Caco-2 (cell line): Measurements from ENCODE around the gene PSMD13. TPM values are rescaled to one million over a fixed set of nuclear protein-coding genes. Genes with fewer than 3 reads are reported as not detected.

ENCODE experiments used
- BruUV-seq: library from RNA; stranded (reverse); fragments of 400-500 nt; replicated peaks from 2 replicates; lab custom pipeline; 2021; lab: Mats Ljungman, UMichigan
- CTCF ChIA-PET: fragments of 300-600 bp; sonication (Branson Sonifier 250); formaldehyde crosslinking; loops from one replicate; lab custom pipeline; 2022; ENCODE audit warnings: antibody characterized with exemption; lab: Charles Lee
- POLR2A ChIA-PET: fragments of 300-600 bp; sonication (Branson Sonifier 250); formaldehyde crosslinking; loops from one replicate; lab custom pipeline; 2022; ENCODE audit warnings: antibody characterized with exemption; lab: Charles Lee
- DNase-seq, 2 experiments: peaks; one replicate each; pipeline versions ENCODE4 v3.0.0 to v3.0.0-alpha.2; 2020 to 2022
- H3K27me3 ChIP-seq: replicated peaks from 2 replicates; pipeline ENCODE4 v1.6.0; 2011; ENCODE audit warnings: low read length; ENCODE audit not compliant: control insufficient read depth, insufficient read depth
- H3K36me3 ChIP-seq: 2 replicates; pipeline ENCODE4 v1.5.1; 2011; ENCODE audit warnings: low read length; ENCODE audit not compliant: control insufficient read depth, insufficient read depth
- H3K4me1 ChIP-seq: fragments of 250-450 bp; sonication (Bioruptor Pico); 2 replicates; pipeline ENCODE4 v1.5.1; 2020; ENCODE audit warnings: mild to moderate bottlenecking
- H3K4me3 ChIP-seq: 2 replicates; pipeline ENCODE4 v1.5.1; 2011; ENCODE audit warnings: low read depth, mild to moderate bottlenecking, control low read depth, low read length
- H3K9me3 ChIP-seq: fragments of 250-450 bp; sonication (Bioruptor Pico); 2 replicates; pipeline ENCODE4 v1.5.1; 2020; ENCODE audit warnings: mild to moderate bottlenecking, moderate library complexity
- H3K27ac Mint-ChIP-seq: one replicate; pipeline ENCODE4 v1.8.0; 2022; ENCODE audit warnings: mixed read lengths; ENCODE audit not compliant: unreplicated experiment
- H3K27me3 Mint-ChIP-seq: one replicate; pipeline ENCODE4 v1.8.0; 2022; ENCODE audit warnings: mixed read lengths; ENCODE audit not compliant: insufficient read depth, unreplicated experiment
- H3K36me3 Mint-ChIP-seq: one replicate; pipeline ENCODE4 v1.8.0; 2022; ENCODE audit warnings: mild to moderate bottlenecking, mixed read lengths; ENCODE audit not compliant: insufficient read depth, unreplicated experiment
- H3K4me1 Mint-ChIP-seq: one replicate; pipeline ENCODE4 v1.8.0; 2022; ENCODE audit warnings: low read depth, mixed read lengths; ENCODE audit not compliant: unreplicated experiment
- H3K4me3 Mint-ChIP-seq: one replicate; pipeline ENCODE4 v1.8.0; 2022; ENCODE audit warnings: mild to moderate bottlenecking, moderate library complexity, mixed read lengths; ENCODE audit not compliant: unreplicated experiment
- H3K9me3 Mint-ChIP-seq: one replicate; pipeline ENCODE4 v1.8.0; 2022; ENCODE audit warnings: mixed read lengths; ENCODE audit not compliant: unreplicated experiment
- intact Hi-C: fragments of 100-400 bp; cut with micrococcal nuclease; formaldehyde crosslinking; loops from one replicate; pipeline ENCODE4 v1.10.0; 2022; ENCODE audit not compliant: unreplicated experiment
- total RNA-seq: library from RNA; stranded (reverse); gene quantifications from 2 replicates; pipeline ENCODE4 v1.2.3, GENCODE V29; 2022
- TF ChIP-seq, protein P1 (sequence below), 2 experiments: fragments of 200-600 bp in 1 of 2; IDR thresholded peaks; 1 replicate in 1 of 2; 2 replicates in 1 of 2; pipeline versions ENCODE4 v1.5.1 to v1.8.0; 2011 to 2022; ENCODE audit warnings: antibody characterized with exemption in 1 of 2, control low read depth in 1 of 2, inconsistent platforms in 1 of 2, low read depth in 1 of 2, low read length in 1 of 2, mild to moderate bottlenecking in 1 of 2, moderate library complexity in 1 of 2; ENCODE audit not compliant: insufficient read depth in 1 of 2, severe bottlenecking in 1 of 2, unreplicated experiment in 1 of 2

PSMD13 gene
- total RNA-seq, 1 experiment from 2014 or later: 172 TPM

DNA sequence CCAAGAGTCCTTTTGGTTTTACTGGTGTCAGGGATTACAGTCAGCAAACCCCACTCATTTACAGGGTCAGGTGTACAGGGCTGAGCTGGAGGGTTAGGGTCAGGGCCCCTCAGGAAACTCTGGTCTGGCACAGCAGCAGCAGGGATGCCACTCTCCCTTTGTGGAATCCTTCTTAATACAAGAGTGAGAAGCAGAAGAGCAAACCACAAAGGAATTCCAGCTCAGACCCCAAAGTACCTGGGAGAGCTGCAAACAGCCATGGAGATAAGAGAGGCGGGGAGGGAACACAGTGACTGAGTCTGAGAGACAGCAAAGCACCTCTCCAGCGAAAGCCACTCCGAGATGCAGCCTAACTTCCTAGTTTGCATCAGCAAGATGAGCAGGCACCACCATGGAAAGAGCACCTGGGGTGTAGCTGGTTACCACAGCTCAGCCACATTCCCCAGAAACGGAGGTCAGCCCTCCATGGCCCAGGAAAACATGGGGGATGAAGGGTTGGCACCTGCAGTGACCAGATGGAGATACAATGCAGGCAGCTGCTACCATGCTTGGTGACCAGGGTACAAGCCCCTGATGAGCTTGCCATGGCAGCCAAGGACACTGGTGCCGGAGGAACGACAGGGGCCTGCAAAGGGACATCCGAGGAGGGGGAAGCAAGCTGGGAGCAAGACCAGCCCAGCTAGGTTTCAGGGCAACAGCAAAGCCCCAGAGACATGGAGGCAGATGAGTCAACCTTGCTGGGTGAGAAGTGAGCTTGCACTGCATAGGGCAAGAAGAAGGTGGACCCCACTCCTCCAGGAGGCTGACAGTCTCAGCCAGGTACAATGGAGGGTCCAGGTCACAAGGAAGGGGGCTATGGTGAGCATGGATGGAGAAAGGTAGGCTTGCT is 33.5 kb upstream of the PSMD13 start:
- TF ChIP-seq, protein P1, sequence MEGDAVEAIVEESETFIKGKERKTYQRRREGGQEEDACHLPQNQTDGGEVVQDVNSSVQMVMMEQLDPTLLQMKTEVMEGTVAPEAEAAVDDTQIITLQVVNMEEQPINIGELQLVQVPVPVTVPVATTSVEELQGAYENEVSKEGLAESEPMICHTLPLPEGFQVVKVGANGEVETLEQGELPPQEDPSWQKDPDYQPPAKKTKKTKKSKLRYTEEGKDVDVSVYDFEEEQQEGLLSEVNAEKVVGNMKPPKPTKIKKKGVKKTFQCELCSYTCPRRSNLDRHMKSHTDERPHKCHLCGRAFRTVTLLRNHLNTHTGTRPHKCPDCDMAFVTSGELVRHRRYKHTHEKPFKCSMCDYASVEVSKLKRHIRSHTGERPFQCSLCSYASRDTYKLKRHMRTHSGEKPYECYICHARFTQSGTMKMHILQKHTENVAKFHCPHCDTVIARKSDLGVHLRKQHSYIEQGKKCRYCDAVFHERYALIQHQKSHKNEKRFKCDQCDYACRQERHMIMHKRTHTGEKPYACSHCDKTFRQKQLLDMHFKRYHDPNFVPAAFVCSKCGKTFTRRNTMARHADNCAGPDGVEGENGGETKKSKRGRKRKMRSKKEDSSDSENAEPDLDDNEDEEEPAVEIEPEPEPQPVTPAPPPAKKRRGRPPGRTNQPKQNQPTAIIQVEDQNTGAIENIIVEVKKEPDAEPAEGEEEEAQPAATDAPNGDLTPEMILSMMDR (IDR thresholded peaks at IDR 0.05; ENCODE audit: insufficient read depth in 1 of 2, low read depth in 1 of 2, low read length in 1 of 2, severe bottlenecking in 1 of 2, unreplicated experiment in 1 of 2): no peak
- no peaks in the 10 kb centered on the region for H3K9me3 ChIP-seq
- no peaks in the 10 kb centered on the region for H3K4me1 Mint-ChIP-seq
- H3K4me3 ChIP-seq: no peak overlapping the region
- peaks cover 2% of the 10 kb centered on the region for H3K36me3 ChIP-seq
- ChIA-PET CTCF (no interaction called here), POLR2A (interaction anchor here (0.5 kb wide), 1 partner anchor 204 kb away, joined by 3 read pairs; no protein-coding TSS in a partner anchor)
- H3K9me3 Mint-ChIP-seq: no peaks in the 10 kb centered on the region
- no peak overlapping the region for H3K27ac Mint-ChIP-seq
- intact Hi-C loops: no loop called here
- H3K4me3 Mint-ChIP-seq: no peak overlapping the region
- H3K27me3 Mint-ChIP-seq: no peaks in the 10 kb centered on the region
- H3K4me1 ChIP-seq: peaks cover 5% of the 10 kb centered on the region; the same call in 1 of the 2 replicates
- peaks cover 42% of the 10 kb centered on the region for H3K36me3 Mint-ChIP-seq
- no TSS peak for BruUV-seq
- no peaks in the 10 kb centered on the region for H3K27me3 ChIP-seq
- peak in 1 of 2 experiments; percentile 17 for DNase-seq

DNA sequence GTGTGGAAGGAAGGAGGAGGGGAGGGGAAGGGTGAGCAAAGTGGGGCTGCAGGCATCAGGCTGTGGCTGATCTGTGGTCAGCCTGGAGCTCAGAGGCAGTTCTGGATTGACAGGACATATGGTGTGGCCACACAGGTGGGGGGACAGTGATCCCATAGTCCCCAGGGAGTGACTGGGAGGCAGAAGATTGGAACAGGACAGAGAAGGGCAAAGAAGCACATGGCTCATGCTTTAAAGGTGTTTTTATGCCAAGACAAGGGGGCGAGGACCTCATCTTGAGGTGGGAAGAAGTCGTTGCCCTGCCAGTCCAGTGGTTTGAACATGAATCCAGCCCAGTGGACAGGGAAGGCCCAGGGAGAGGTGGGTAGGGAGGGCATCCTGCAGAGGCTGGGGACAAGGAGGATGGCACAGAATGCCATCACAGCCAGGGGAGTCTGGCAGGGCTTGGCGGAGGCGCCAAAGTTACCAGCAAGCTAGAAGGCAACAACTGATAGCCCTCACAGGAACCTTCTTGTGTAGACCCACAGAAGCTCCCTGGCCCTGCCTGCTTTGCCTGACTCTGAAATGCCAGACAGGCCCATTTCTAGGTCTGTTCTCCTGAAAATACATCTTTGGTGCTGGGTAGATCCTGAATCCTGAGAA is 32.7 kb upstream of the PSMD13 start:
- intact Hi-C loops: no loop called here
- H3K4me3 Mint-ChIP-seq: no peak overlapping the region
- H3K27me3 ChIP-seq: no peaks in the 10 kb centered on the region
- H3K27me3 Mint-ChIP-seq: no peaks in the 10 kb centered on the region
- CTCF ChIA-PET: no interaction called here
- H3K9me3 ChIP-seq: no peaks in the 10 kb centered on the region
- POLR2A ChIA-PET: interaction anchor here (0.5 kb wide), 1 partner anchor 203 kb away, joined by 3 read pairs; no protein-coding TSS in a partner anchor
- H3K9me3 Mint-ChIP-seq: no peaks in the 10 kb centered on the region
- no peak overlapping the region for H3K4me3 ChIP-seq
- peaks cover 2% of the 10 kb centered on the region for H3K36me3 ChIP-seq
- H3K4me1 ChIP-seq: peaks cover 5% of the 10 kb centered on the region; the same call in 1 of the 2 replicates
- DNase-seq: peak in 1 of 2 experiments; percentile 20
- H3K4me1 Mint-ChIP-seq: no peaks in the 10 kb centered on the region
- H3K36me3 Mint-ChIP-seq: peaks cover 39% of the 10 kb centered on the region
- TF ChIP-seq, protein P1 (IDR thresholded peaks at IDR 0.05; ENCODE audit: insufficient read depth in 1 of 2, low read depth in 1 of 2, low read length in 1 of 2, severe bottlenecking in 1 of 2, unreplicated experiment in 1 of 2): no peak
- BruUV-seq: no TSS peak
- H3K27ac Mint-ChIP-seq: no peak overlapping the region

DNA sequence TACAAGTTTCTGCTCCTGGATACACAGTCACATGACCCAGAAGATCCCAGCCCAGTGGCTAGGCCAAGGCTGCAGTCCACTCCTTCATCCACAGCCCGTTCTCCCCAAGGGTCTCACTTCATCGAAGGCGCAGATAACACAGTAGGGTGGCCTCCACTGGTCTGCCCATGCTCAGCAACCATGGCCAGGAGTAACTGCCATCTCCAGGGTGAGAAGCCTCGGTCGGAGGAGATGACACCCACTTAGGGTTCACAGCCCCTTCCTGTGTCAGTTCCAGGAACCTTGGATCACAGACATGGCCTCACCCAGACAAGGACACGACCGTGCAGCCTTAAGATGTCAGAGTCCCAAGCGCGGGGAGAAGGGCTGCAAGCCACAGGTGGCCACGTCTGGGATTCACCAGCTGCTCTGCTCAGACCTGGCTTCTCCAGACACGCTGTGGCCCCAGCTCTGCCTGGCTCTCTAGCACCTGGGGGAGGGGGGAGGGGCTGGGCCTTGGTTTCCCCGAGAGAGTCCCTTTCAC is 32.1 kb upstream of the PSMD13 start:
- Mint-ChIP-seq H3K9me3 (no peaks in the 10 kb centered on the region), H3K4me3 (no peak overlapping the region), H3K27ac (no peak overlapping the region), H3K36me3 (peaks cover 38% of the 10 kb centered on the region), H3K4me1 (no peaks in the 10 kb centered on the region), H3K27me3 (no peaks in the 10 kb centered on the region)
- no peaks in the 10 kb centered on the region for H3K9me3 ChIP-seq
- no TSS peak for BruUV-seq
- intact Hi-C loops: loop anchor here (5.0 kb wide), 1 partner anchor 243 kb away; no protein-coding TSS in a partner anchor
- H3K36me3 ChIP-seq: peaks cover 2% of the 10 kb centered on the region
- CTCF ChIA-PET: no interaction called here
- DNase-seq: peak in 1 of 2 experiments; percentile 30
- POLR2A ChIA-PET: no interaction called here
- TF ChIP-seq, protein P1 (IDR thresholded peaks at IDR 0.05; ENCODE audit: insufficient read depth in 1 of 2, low read depth in 1 of 2, low read length in 1 of 2, severe bottlenecking in 1 of 2, unreplicated experiment in 1 of 2): no peak
- H3K4me1 ChIP-seq: peaks cover 10% of the 10 kb centered on the region
- H3K27me3 ChIP-seq: no peaks in the 10 kb centered on the region
- no peak overlapping the region for H3K4me3 ChIP-seq
